HepG2 (cell line): Measurements from ENCODE around the gene KCNMA1. TPM values are rescaled to one million over a fixed set of nuclear protein-coding genes. Genes with fewer than 3 reads are reported as not detected.

Source experiments
- ATAC-seq: fragments of 200-7000 bp; cut with Tn5 transposase; 3 replicates; pipeline ENCODE4 v1.9.1; 2020; ENCODE audit warnings: mild to moderate bottlenecking, moderate library complexity
- BruUV-seq: library from RNA; stranded (reverse); fragments of 400-500 nt; replicated peaks from 2 replicates; lab custom pipeline; 2021; lab: Mats Ljungman, UMichigan
- CTCF ChIA-PET: fragments of 300-600 bp; formaldehyde crosslinking; extraction: SDS; loops from one replicate; lab custom pipeline; 2021; ENCODE audit warnings: low total read pairs, inconsistent platforms, low intra/inter-chr PET ratio; lab: Yijun Ruan, JAX
- POLR2A ChIA-PET: fragments of 350-600 bp; sonication (Branson Sonifier 250); formaldehyde crosslinking; loops from one replicate; lab custom pipeline; 2020; ENCODE audit warnings: antibody characterized with exemption, inconsistent platforms; lab: Yijun Ruan, JAX
- DNase-seq: peaks from one replicate; pipeline ENCODE4 v3.0.0-alpha.2; 2015; ENCODE audit warnings: low spot score
- FAIRE-seq: peaks from 3 replicates; lab custom pipeline; 2011; peaks lifted over from hg19 to GRCh38; lab: Jason Lieb, UNC
- H2AFZ ChIP-seq: one replicate; pipeline ENCODE4 v1.6.1; 2011; ENCODE audit warnings: low read length, inconsistent platforms
- H3K27ac ChIP-seq: fragments of 300-600 bp; 3 replicates; pipeline ENCODE4 v1.8.0; 2011; ENCODE audit warnings: mixed run types, mild to moderate bottlenecking, mixed read lengths, low read length, inconsistent platforms; ENCODE audit not compliant: insufficient read depth; ENCODE audit errors: extremely low read length
- H3K27me3 ChIP-seq, 2 experiments: fragments of 200-600 bp in 1 of 2; 2 replicates in 1 of 2; 3 replicates in 1 of 2; pipeline versions ENCODE4 v1.6.0 to v1.8.0; 2011; ENCODE audit warnings: low read length in 2 of 2, mild to moderate bottlenecking in 2 of 2, moderate library complexity in 2 of 2, inconsistent platforms in 1 of 2; ENCODE audit not compliant: insufficient read depth in 2 of 2, control insufficient read depth in 1 of 2
- H3K36me3 ChIP-seq, 2 experiments: fragments of 200-600 bp in 1 of 2; replicated peaks in 1 of 2; 2 replicates in 1 of 2; 3 replicates in 1 of 2; pipeline versions ENCODE4 v1.5.1 to v1.8.0; 2011; ENCODE audit warnings: low read length in 2 of 2, inconsistent platforms in 1 of 2; ENCODE audit not compliant: insufficient read depth in 2 of 2, control insufficient read depth in 1 of 2
- H3K4me1 ChIP-seq: 2 replicates; pipeline ENCODE4 v1.5.1; 2012; ENCODE audit warnings: low read length, inconsistent platforms; ENCODE audit not compliant: insufficient read depth
- H3K4me2 ChIP-seq: 2 replicates; pipeline ENCODE4 v1.6.0; 2011; ENCODE audit warnings: low read depth, low read length, inconsistent platforms
- H3K4me3 ChIP-seq, 3 experiments: fragments of 200-600 bp in 1 of 3; sonication (generic), shearing (Covaris generic) in 1 of 3; replicated peaks in 1 of 3; 2 replicates each; pipeline ENCODE4 v1.5.1; 2011 to 2016; ENCODE audit warnings: low read length in 3 of 3, inconsistent platforms in 2 of 3, low read depth in 2 of 3, mild to moderate bottlenecking in 2 of 3, control low read depth in 1 of 3, mixed read lengths in 1 of 3; ENCODE audit not compliant: insufficient read depth in 1 of 3
- H3K79me2 ChIP-seq: one replicate; pipeline ENCODE4 v1.6.1; 2011; ENCODE audit warnings: low read length, inconsistent platforms; ENCODE audit not compliant: insufficient read depth
- H3K9ac ChIP-seq: 2 replicates; pipeline ENCODE4 v1.6.0; 2011; ENCODE audit warnings: mild to moderate bottlenecking, low read depth, low read length, inconsistent platforms; ENCODE audit not compliant: insufficient read depth
- H3K9me3 ChIP-seq: 2 replicates; pipeline ENCODE4 v1.5.1; 2012; ENCODE audit warnings: mild to moderate bottlenecking, low read length
- H4K20me1 ChIP-seq: 2 replicates; pipeline ENCODE4 v1.6.0; 2011; ENCODE audit warnings: inconsistent platforms, mild to moderate bottlenecking, low read length, moderate library complexity; ENCODE audit not compliant: insufficient read depth
- HDAC2 ChIP-seq: sonication (generic); formaldehyde crosslinking; IDR thresholded peaks from 2 replicates; pipeline ENCODE4 v1.4.0; 2020; ENCODE audit warnings: missing genetic modification reagents
- RARG ChIP-seq: sonication (generic); formaldehyde crosslinking; IDR thresholded peaks from 2 replicates; pipeline ENCODE4 v1.4.0; 2020; ENCODE audit warnings: low read depth, mild to moderate bottlenecking, missing genetic modification reagents
- RBFOX2 ChIP-seq: fragments of 200-400 bp; formaldehyde crosslinking; IDR thresholded peaks from 2 replicates; pipeline ENCODE4 v1.6.1; 2017; ENCODE audit warnings: low read depth, mild to moderate bottlenecking, low read length
- ZNF589 ChIP-seq: sonication (generic); formaldehyde crosslinking; conservative IDR thresholded peaks from 2 replicates; pipeline ENCODE4 v1.8.0; 2022; ENCODE audit warnings: mild to moderate bottlenecking, moderate library complexity, missing genetic modification reagents
- ZNF713 ChIP-seq: sonication (generic); formaldehyde crosslinking; IDR thresholded peaks from 2 replicates; pipeline ENCODE4 v1.4.0; 2020; ENCODE audit warnings: mild to moderate bottlenecking, missing genetic modification reagents
- WGBS: methylation state at CpG from one replicate; pipeline ENCODE4 v1.1.6; 2017; ENCODE audit warnings: low lambda C conversion rate; 5-methylcytosine and 5-hydroxymethylcytosine counted together
- in situ Hi-C: cut with HindIII; loops from 2 replicates; pipeline ENCODE4 v1.10.0; 2017; ENCODE audit warnings: low pct_unique_long_range_greater_than_20kb; ENCODE audit not compliant: extremely low pct_ligation_motif_present
- intact Hi-C: fragments of 100-400 bp; cut with micrococcal nuclease; formaldehyde crosslinking; loops from one replicate; pipeline ENCODE4 v1.10.0; 2022; ENCODE audit not compliant: unreplicated experiment
- polyA plus RNA-seq, 8 experiments: library from polyadenylated mRNA; depleted of rRNA in 3 of 8; stranded (reverse) in 7 of 8; unstranded in 1 of 8; fragments of >200 nt; fragmentation: Illumina TruSeq in 4 of 8; extraction: Trizol in 4 of 8; gene quantifications; 2 replicates each; pipeline versions ENCODE4 v1.2.1 to v1.2.3, GENCODE V29; 2011 to 2016; ENCODE audit warnings: low read depth in 4 of 8, missing spikeins in 1 of 8, mixed read lengths in 1 of 8; ENCODE audit not compliant: insufficient read depth in 1 of 8
- total RNA-seq, 5 experiments: library from RNA; depleted of rRNA; stranded (reverse); fragments of >200 nt; fragmentation: Illumina TruSeq; extraction: Trizol; gene quantifications; 2 replicates each; pipeline ENCODE4 v1.2.3, GENCODE V29; 2016; ENCODE audit warnings: low read depth in 1 of 5
- TF ChIP-seq, protein P1 (sequence below): IDR thresholded peaks from 2 replicates; pipeline ENCODE4 v1.6.1; 2012; ENCODE audit warnings: low read depth, low read length, improper control_type of control experiment

KCNMA1 gene
- total and polyA plus RNA-seq, 2 of the 13 experiments (the other 11 are each of a cell fraction or from before 2014, with no cell fraction given), result 0.02 TPM; not detected in 1

DNA sequence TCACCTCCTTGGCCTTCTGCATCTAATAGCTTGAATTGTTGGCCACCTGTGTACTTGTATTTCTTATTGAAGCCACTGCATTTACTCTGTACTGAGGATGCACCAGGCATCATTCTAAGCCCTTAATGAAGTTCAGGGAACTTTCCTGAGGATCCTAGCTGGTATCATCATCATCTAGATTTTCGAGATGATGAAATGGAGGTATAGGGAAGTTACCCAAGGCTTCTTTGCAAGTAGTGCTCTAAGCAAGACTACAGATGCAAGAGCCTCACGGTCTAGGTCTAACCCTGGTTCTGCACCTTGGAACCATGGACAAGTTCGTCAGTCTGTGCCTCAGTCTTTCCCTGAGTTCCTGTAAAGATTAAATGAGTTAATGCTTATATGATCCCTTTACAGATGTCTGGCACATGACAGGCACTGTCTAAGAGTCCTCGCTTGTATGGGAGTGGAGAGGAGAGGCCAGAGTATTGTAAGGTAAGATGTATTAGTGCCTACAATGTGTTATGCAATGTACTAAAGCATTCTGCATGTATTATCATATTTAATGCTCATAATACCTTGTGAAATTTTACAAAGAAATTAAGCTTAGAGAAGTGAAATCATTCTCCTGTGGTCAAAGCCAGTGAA, 145.1 kb downstream of the KCNMA1 start (continued):
- TF ChIP-seq HDAC2 (CRISPR knock-in tag), result no peak
- TF ChIP-seq, all 625 proteins: peak for 0

DNA sequence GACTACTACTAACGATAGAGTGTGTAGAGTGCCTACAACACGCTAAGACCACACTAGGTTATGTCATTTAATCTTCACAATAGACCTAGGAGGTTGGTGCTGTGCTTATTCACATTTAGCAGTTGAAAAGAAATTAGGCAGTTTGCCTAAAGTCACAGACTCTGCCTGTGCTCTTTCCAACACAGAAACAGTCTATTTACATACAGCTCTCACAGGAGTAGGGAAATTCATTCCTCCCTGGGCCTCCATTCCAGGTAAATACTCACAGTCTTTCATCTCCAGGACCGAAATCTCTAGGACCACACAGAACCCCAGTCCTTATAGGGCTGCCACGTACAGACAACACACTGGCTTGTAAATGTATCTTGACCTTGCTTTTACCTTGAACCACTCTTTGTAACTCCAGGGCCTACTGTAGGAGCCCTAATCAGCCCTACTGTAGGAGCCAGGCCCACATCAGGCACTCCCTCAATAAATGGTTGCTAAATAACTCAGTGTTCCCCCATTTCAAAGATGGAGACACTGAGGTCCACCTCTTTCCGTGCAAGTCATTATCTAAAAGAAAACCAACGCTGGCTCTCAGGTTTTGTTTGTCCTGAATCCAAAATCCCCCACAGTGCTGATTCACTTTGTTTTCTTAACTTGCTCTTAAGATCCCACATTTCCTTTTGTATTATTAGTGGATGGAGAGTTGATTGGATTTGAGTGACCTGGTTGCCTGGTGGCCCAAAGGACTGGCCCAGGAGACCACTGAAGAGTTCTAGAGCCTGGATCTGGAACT, 146.9 kb downstream of the KCNMA1 start:
- DNase-seq (no peak), ATAC-seq (no peak), FAIRE-seq (no peak)
- Histone ChIP-seq H3K9ac (no peak overlapping the region), H3K27ac (no peak overlapping the region), H3K9me3 (no peaks in the 10 kb centered on the region), H4K20me1 (no peaks in the 10 kb centered on the region), H3K27me3 (no peaks in the 10 kb centered on the region), H3K4me3 (no peak overlapping the region), H3K4me2 (no peak overlapping the region), H3K4me1 (no peaks in the 10 kb centered on the region), H2AFZ (no peak overlapping the region), H3K79me2 (no peaks in the 10 kb centered on the region), H3K36me3 (no peaks in the 10 kb centered on the region)
- WGBS, result 5% methylated on average over 6 of the region's 6 CpGs
- no TSS peak for BruUV-seq
- intact Hi-C loops (no loop called here), in situ Hi-C loops (loop anchor here (10.0 kb wide), 1 partner anchor 154 kb away; no protein-coding TSS in a partner anchor)
- TF ChIP-seq, protein P1, sequence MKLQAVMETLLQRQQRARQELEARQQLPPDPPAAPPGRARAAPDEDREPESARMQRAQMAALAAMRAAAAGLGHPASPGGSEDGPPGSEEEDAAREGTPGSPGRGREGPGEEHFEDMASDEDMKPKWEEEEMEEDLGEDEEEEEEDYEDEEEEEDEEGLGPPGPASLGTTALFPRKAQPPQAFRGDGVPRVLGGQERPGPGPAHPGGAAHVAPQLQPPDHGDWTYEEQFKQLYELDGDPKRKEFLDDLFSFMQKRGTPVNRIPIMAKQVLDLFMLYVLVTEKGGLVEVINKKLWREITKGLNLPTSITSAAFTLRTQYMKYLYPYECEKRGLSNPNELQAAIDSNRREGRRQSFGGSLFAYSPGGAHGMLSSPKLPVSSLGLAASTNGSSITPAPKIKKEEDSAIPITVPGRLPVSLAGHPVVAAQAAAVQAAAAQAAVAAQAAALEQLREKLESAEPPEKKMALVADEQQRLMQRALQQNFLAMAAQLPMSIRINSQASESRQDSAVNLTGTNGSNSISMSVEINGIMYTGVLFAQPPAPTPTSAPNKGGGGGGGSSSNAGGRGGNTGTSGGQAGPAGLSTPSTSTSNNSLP, result no peak
- TF ChIP-seq ZNF589 (CRISPR knock-in tag), result no peak
- TF ChIP-seq RBFOX2, result no peak
- no peak for TF ChIP-seq RARG (CRISPR knock-in tag)
- TF ChIP-seq ZNF713 (CRISPR knock-in tag), result no peak
- CTCF ChIA-PET, result no interaction called here
- POLR2A ChIA-PET, result no interaction called here
